GM18508 (cell line): Measurements from ENCODE around the gene HES5.

Experiments
- ATAC-seq: cut with Tn5 transposase; IDR thresholded peaks from one replicate; pipeline ENCODE4 v1.9.1; 2021; ENCODE audit warnings: moderate number of reproducible peaks; ENCODE audit not compliant: insufficient read depth, unreplicated experiment

Gene HES5

DNA sequence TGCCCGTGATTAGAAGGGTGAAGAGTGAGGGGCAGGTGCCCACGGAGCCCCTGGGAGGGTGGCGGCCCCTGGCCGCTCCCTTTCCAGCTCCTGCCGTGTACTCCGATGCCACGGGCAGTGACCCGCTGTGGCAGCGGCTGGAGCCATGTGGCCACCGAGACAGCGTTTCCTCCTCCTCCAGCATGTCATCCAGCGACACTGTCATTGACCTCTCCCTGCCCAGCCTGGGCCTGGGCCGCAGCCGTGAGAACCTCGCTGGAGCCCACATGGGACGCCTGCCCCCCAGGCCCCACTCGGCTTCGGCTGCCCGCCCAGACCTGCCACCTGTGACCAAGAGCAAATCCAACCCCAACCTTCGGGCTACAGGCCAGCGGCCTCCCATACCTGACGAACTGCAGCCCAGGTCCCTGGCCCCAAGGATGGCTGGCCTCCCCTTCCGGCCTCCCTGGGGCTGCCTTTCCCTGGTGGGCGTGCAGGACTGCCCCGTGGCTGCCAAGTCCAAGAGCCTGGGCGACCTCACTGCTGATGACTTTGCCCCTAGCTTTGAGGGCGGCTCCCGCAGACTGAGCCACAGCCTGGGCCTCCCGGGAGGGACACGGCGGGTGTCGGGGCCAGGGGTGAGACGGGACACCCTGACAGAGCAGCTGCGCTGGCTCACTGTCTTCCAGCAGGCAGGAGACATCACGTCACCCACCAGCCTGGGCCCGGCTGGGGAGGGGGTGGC is 25.7 kb downstream of the HES5 start:
- ATAC-seq, result no peak

- no peak for ATAC-seq
These were observed 26.4 kb downstream of the HES5 start for GRCh38 chr1:2503554-2504224.

DNA sequence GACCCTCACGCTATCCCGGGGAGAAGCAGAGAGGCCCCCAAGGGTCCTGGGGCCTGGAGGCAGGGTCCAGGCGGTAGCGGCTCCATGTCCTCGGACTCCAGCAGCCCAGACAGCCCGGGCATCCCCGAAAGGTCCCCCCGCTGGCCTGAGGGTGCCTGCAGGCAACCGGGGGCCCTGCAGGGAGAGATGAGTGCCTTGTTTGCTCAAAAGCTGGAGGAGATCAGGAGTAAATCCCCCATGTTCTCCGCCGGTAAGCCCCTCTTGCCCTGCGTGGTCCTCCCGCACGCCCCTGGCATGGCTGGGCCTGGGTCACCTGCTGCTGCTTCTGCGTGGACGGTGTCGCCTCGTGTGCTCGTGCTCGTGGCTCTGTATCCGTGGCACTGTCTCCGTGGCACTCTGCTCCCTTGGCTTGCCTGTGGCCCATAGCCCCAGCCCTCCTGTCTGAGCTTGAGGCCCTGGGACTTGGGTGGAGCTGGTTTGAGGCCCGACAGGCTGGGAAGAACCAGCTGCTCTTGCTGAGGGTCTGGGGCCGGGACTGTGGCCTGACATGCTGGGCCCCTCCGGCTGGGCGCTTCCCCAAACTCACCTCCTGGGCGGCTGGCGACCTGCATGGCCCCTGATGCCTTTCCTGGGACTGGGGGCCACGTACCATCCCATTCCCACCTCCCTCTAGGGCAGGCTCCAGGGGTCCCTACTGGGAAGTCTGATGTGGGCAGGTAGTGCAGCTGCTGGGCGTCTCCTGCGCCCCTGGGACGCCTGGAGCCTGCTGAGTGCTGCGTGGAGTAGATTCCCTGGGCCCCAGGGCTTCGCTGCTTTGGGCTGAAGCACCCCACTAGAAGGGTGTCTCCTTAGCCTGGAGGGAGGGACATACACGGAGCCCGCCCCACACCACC is 27.2 kb downstream of the HES5 start:
- no peak for ATAC-seq

GRCh38 chr1:2502210-2502609 is 27.9 kb downstream of the HES5 start:
- ATAC-seq, result no peak

DNA sequence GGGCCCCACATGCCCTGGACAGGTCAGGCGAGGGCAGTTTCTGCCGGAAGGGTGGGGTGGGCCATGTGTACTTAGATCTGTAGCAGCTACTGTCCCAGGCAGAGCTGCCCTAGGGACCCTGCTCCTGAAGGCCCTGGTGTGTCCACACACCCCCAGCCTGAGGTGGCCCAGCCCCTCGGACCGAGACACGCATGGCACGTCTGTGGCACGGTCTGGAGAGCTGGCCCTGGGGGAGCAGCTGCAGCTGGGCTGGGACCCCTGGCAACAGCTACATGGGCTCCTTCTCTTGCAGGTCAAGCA is 28.3 kb downstream of the HES5 start:
- no peak for ATAC-seq

GRCh38 chr1:2501041-2501819 is 28.8 kb downstream of the HES5 start:
- ATAC-seq, result no peak

DNA sequence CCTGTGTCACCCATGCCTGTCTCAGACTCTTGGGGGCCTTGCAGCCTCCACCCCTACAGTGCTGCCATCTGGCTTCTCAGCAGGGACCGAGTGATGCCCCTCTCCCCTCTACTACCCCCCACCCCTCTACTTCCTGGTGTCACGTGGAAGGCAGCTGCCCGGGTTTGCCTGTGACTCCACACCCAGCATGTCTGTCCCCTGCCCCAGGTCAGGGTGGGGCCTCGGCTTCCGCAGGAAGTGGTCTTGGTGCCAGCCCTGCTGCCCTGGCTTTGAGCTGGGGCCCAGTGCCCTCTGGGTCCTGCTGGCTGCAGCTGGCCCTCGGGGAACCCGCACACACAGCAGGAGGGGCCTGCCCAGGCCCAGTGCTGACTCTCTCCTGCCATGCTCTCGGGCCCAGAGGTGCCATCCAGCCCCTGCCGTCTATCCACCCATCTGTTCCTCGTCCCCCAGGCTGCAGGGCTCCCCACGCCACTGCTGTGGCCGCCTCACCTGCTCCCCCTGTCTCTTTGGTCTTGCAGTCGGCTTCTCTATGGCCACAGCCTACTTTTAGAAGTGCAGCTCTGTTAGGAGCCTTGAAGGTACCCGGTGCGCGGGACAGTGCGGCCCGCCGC is 30.0 kb downstream of the HES5 start:
- no peak for ATAC-seq

DNA sequence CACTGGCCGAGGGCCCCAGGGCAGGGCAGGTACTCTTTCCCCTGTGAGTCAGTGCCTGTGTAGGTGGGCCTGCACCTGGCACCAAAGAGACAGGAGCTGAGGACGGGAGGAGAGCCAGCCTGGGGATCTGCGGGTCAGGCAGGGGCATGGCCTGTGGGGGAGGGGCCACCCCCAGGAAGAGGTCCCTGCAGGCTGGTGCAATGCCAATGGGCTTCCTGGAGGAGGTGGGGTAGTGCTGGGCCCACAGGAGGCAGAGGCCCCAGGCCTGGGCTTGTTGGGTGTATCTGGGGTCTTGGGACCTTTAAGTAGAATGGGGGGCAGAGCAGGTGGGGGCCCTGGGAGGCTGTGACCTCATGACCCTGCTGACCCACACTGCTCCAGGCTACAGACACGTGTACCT is 30.8 kb downstream of the HES5 start:
- ATAC-seq, result no peak

DNA sequence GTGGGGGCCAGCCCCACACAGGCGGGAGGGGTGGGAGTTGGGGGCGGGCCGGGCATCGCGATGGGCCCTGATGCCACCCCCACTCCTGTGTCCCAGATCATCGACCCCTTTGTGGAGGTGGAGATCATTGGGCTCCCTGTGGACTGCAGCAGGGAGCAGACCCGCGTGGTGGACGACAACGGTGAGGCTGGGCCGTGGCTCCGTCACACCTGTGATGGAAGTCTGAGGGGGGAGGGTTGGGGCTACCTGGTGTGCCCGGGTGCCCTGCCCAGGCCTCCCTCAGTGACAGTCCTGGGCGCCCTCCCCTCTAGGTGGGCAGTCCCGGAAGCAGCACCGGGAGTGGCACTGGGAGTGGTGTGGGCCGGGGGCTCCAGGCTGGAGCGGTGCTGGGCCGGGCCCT is 31.4 kb downstream of the HES5 start:
- no peak for ATAC-seq

DNA sequence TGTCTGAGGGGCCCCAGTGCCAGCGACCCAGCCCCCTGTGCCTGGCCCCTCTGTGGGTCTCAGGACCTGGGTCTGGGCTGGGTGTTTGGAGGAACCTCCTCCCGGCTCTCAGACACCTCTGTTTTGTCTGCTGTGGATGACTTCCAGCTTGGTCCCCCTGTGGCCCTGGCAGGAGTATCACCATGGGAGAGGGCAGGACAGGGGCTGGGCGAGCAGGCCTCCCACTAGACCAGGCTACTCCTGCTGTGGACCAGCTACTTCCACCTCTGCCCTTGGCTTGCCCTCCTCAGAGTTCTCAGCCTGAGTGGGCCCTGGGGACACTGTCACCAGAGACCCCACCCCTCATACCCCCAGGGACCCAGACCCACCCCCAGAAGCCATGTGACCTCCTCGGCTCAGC is 32.2 kb downstream of the HES5 start:
- no peak for ATAC-seq

- ATAC-seq, result no peak
These were observed 33.3 kb downstream of the HES5 start for GRCh38 chr1:2496746-2497145.

GRCh38 chr1:2496087-2496622 is 33.9 kb downstream of the HES5 start:
- no peak for ATAC-seq

GRCh38 chr1:2495546-2495945 is 34.5 kb downstream of the HES5 start:
- ATAC-seq, result no peak

DNA sequence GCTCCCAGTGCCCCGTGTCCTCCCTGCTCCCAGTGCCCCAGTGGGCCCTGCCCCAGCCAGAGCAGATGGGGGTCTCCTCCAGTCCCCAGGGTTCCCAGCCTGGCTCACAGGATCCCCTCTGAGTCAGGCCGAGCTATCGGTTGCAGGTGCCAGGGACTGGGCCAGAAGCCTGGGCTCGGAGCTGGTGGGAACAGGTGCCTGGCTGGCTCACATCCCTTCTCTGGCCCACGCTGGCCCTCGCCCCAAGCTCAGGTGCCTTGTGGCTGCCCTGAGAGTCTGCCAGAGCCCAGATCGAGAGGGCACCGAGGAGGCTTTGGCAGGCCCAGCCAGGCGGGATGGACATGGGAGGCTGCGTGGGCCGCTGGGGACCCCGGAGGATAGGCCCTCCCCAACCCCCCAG is 35.0 kb downstream of the HES5 start:
- ATAC-seq, result no peak

DNA sequence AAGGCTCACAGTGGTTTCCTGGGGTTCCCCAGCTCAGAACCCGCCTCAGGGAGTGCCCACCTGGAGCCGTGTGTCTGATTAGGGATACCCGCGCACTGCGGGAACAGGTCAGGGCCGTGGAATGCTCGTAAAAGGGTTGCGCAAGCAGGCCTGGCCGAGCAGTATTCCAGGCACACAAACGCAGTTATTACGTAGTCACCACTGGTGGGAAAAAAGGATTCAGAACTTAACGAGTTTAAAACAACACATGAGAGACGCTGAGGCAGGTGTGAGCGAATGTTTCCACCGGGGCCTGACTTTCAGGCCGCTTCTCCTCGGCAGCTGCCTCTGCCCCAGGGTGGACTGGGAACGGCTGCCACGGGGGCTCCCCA is 35.8 kb downstream of the HES5 start:
- ATAC-seq, result no peak

DNA sequence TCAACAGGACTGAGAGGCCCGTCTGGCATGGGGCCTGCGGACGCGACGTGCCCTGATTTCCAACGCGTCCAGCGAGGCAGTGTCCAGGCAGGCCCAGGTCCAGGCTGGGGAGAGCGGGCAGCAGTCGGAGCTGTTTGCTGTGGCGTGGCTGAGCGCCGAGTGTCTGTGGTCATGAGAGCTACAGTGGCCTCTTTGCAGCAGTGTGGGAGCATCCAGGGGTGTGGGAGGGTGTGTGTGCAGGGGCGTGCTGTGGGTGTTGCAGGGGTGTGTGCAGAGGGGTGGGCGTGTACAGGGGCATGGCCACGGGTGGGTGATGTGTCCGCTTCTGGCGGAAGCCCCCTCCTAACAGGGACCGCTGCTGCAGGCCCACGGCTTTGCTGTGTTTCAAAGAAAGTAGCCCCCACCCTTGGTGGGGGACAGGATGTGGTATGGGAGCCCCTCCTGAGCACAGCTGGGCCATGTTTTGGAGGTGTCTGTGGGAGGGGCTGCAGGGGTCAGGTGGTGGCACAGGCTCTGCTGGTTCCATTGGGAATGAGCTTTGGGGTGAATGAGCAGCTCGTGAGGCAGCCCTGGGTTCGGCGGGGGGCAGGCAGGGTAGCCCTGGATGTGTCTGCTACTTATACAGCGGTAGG is 36.3 kb downstream of the HES5 start:
- ATAC-seq, result no peak

DNA sequence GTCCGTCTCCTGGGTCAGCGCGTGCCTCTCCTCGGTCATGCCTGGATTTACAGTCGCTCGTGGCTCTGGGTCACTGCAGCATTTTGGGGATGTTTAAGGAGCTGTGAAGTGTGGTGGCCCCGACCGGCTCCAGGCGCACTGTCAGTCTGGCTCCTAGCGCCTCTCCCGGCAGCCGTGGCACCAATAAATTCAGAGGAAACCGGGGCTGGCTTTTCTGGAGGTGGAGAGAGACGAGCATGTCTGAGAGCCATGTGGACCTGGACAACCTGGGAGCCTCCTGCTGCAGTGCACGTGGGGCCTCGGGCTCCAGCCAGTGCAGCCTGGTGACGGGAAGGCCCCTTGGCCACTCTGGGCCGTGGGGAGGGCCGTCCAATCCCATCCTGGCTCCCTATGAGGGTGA is 36.8 kb downstream of the HES5 start:
- no peak for ATAC-seq

DNA sequence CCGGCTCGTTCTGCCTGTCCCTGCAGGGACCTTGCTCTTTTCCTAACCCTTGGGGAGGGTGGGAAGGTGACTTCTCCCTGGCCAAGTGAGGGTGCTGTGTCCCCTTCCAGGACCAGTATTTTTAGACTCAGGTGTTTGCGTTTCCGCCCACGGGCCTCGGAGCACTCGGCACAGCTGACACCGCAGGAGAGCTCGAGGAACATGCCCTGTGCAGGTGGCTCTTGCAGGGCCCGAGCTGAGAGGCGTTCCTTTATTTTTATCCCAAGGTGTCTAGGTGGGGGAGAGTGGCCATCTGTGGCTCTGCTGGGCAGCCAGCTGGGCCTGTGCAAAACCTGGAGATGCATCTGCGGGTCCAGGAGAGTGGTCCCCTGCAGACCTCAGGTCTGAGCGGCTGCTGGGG is 38.0 kb downstream of the HES5 start:
- no peak for ATAC-seq

- no peak for ATAC-seq
These were observed 40.4 kb downstream of the HES5 start for GRCh38 chr1:2489615-2490014.

- ATAC-seq, result no peak
These were observed 41.4 kb downstream of the HES5 start for GRCh38 chr1:2488688-2489087.
